Activated CD4-positive, alpha-beta T cell treated with anti-CD3 and anti-CD28 coated beads, Interleukin-2, Interleukin-6, amounts not matched to agents 100 ng/mL and 50 ng/mL, durations not matched to agents 16 hours and 8 hours (primary cell): Measurements from ENCODE around the gene HPX.

Source experiments
- DNase-seq: peaks from one replicate; pipeline ENCODE4 v3.0.0-alpha.2; 2020

HPX gene

DNA sequence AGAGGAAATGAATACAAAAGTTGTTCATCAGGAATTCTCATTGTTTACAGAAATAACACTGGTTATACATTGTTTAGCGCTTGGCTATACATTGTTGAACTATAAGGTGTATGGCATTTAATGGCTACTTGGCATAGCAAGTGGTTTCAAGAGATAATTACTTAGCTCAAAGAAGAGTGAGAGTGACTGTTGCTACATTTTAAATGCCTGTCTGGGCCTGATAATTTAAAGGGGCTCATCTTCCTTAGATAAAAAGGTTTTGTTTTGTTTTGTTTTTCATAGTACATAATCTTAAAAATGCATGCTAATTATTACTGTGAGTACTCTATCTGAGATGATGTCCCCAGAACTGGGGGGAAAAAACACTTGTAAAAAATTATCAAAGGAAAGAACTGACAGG lies 52.0 kb downstream of the HPX start:
- no peak for DNase-seq

DNA sequence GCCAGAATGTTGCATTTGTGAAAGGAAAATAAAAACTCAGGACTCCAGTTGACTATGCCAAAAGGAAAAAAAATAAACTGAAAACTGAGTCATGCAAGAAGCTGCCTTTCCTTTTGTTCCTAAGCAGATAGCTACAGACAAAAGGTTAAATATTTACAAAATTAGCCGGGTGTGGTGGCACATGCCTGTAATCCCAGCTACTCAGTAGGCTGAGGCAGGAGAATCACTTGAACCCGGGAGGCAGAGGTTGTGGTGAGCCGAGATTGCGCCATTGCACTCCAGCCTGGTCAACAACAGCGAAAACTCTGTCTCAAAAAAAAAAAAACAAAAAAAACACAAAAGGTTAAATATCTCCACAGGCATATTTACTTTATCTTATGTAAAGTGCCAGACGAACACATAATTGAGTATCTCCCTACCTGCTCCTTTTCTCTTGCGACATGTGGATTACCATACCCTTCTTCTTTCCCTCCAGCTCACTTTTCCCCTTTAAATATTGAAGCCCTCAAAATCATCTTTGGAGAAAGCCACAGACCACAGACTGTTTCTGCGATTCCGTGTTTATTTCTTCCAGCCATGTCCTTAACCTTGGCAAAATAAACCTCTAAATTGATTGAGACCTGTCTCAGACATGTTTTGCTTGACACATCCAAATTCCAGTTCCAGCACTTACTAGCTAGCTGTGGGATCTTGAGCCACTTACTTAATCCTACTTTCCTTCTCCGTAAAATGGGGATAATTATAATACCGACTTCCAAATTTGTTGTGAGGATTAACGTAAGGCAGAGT lies 52.8 kb downstream of the HPX start:
- DNase-seq: no peak

DNA sequence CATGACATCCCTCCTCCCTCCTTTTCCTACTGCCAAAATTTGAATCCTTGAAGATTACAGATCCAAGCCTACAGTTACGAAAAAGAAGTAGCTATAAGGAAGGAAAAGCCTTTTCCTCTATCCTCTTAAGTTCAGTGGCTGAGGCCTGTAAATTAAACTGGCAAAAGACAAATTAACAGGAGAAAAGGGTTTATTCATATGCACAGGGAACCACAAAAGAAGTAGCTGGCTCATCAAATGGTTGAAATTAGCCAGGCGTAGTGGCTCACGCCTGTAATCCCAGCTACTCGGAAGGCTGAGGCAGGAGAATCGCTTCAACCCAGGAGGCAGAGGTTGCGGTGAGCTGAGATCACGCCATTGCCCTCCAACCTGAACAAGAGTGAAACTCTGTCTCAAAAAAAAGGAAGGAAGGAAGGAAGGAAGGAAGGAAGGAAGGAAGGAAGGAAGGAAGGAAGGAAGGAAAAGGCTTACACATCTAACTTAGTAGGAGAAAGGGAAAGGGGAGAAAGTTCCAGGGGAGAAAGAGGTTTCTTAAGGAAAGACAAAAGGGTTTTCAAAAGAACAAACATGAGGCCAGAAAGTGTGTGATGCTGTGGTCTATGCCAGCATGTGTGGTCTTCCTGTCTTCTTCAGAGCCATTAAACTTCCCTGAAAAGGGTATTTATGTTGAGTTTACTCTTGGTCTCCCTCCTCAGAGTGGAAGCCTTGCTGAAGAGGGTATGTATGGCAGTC lies 55.6 kb downstream of the HPX start:
- no peak for DNase-seq
